ENCODE measurements around the gene TMEM132A. TPM values are rescaled to one million over a fixed set of nuclear protein-coding genes. Genes with fewer than 3 reads are reported as not detected.

The TMEM132A gene
- total RNA-seq, 1 experiment from 2014 or later, result 114 TPM

DNA sequence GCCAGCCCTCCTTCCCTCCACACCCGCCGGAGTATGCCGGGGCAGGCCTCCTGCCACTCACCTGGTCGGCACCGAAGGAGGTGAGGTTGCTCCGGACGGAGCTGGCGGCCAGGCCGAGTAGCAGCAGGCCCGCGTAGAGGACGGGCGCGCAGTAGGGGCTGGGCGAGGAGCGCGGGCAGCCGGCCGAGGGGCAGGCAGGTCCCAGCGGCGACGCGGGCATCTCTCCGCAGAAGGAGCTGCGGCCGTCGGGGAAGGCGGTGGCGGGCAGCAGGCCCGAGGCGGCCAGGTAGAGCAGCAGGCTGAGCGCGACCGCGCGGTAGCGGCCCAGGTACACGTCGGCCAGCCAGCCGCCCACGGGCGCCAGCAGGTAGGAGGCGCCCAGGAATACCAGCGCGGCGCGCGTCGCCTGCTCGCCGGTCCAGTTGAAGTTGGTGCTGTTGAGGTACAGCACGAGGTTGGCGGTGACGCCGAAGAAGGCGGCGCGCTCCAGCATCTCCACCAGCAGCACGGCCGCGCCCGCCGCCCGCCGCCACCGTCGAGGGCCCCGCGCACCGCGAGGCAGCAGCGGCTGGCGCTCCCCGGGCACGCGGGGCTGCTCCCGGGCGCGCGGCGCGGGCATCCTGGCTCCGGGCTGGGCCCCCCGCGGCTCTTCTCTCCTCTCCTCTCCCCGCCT, 26.8 kb downstream of the TMEM132A start (continued):
- TF ChIP-seq TCF7 (CRISPR knock-in tag; IDR thresholded peaks at IDR 0.05; ENCODE audit: low read depth), result 0 out of 2 replicates have a peak, but pooled peaks have one; percentile 32
- TF ChIP-seq, protein P1, sequence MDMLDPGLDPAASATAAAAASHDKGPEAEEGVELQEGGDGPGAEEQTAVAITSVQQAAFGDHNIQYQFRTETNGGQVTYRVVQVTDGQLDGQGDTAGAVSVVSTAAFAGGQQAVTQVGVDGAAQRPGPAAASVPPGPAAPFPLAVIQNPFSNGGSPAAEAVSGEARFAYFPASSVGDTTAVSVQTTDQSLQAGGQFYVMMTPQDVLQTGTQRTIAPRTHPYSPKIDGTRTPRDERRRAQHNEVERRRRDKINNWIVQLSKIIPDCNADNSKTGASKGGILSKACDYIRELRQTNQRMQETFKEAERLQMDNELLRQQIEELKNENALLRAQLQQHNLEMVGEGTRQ (CRISPR knock-in tag; IDR thresholded peaks at IDR 0.05), result 0 out of 2 replicates have a peak, but pooled peaks have one; percentile 29
- TF ChIP-seq CREB1 (CRISPR knock-in tag; IDR thresholded peaks at IDR 0.05), result peak; percentile 72; the same call in 1 of the 2 replicates
- TF ChIP-seq ZNF281 (CRISPR knock-in tag; IDR thresholded peaks at IDR 0.05), result peak; percentile 64; the same call in 1 of the 2 replicates
- peak; percentile 85 for TF ChIP-seq FOXK1 (CRISPR knock-in tag; IDR thresholded peaks at IDR 0.05)
- TF ChIP-seq ZNF317 (CRISPR knock-in tag; IDR thresholded peaks at IDR 0.05; ENCODE audit: borderline replicate concordance, low read depth), result peak; percentile 58; the same call in 1 of the 2 replicates
- TF ChIP-seq E2F5 (CRISPR knock-in tag; IDR thresholded peaks at IDR 0.05), result peak; percentile 27; the same call in 1 of the 2 replicates
- TF ChIP-seq KAT7 (CRISPR knock-in tag; IDR thresholded peaks at IDR 0.05; ENCODE audit: borderline replicate concordance), result 0 out of 2 replicates have a peak, but pooled peaks have one; percentile 46
- no peak for TF ChIP-seq ZNF138 (CRISPR knock-in tag; conservative IDR thresholded peaks at IDR 0.05)
- no peak for TF ChIP-seq RORB (CRISPR knock-in tag; IDR thresholded peaks at IDR 0.05)
- 0 out of 2 replicates have a peak, but pooled peaks have one; percentile 87 for TF ChIP-seq ESRRA (CRISPR knock-in tag; IDR thresholded peaks at IDR 0.05; ENCODE audit: borderline replicate concordance)
- peak; percentile 91 for TF ChIP-seq TEAD1 (CRISPR knock-in tag; IDR thresholded peaks at IDR 0.05)
- peak; percentile 91; the same call in 1 of the 2 replicates for TF ChIP-seq MAX (CRISPR knock-in tag; IDR thresholded peaks at IDR 0.05)
- no peak for TF ChIP-seq ZNF423 (CRISPR knock-in tag; IDR thresholded peaks at IDR 0.05)
- TF ChIP-seq, protein P2, sequence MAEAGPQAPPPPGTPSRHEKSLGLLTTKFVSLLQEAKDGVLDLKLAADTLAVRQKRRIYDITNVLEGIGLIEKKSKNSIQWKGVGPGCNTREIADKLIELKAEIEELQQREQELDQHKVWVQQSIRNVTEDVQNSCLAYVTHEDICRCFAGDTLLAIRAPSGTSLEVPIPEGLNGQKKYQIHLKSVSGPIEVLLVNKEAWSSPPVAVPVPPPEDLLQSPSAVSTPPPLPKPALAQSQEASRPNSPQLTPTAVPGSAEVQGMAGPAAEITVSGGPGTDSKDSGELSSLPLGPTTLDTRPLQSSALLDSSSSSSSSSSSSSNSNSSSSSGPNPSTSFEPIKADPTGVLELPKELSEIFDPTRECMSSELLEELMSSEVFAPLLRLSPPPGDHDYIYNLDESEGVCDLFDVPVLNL (CRISPR knock-in tag; IDR thresholded peaks at IDR 0.05; ENCODE audit: borderline replicate concordance, low read depth), result peak; percentile 13; the same call in 1 of the 2 replicates
- TF ChIP-seq SOX15 (CRISPR knock-in tag; IDR thresholded peaks at IDR 0.05), result no peak
- TF ChIP-seq, protein P3, sequence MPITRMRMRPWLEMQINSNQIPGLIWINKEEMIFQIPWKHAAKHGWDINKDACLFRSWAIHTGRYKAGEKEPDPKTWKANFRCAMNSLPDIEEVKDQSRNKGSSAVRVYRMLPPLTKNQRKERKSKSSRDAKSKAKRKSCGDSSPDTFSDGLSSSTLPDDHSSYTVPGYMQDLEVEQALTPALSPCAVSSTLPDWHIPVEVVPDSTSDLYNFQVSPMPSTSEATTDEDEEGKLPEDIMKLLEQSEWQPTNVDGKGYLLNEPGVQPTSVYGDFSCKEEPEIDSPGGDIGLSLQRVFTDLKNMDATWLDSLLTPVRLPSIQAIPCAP (CRISPR knock-in tag; IDR thresholded peaks at IDR 0.05), result peak; percentile 91
- TF ChIP-seq ZBTB21 (CRISPR knock-in tag; IDR thresholded peaks at IDR 0.05; ENCODE audit: borderline replicate concordance), result peak; percentile 86
- TF ChIP-seq ATF3 (CRISPR knock-in tag; conservative IDR thresholded peaks at IDR 0.05), result no peak
- TF ChIP-seq NR1H2 (CRISPR knock-in tag; IDR thresholded peaks at IDR 0.05), result no peak
- TF ChIP-seq ZNF219 (CRISPR knock-in tag; IDR thresholded peaks at IDR 0.05; ENCODE audit: borderline replicate concordance), result no peak
- TF ChIP-seq MYBL2 (CRISPR knock-in tag; IDR thresholded peaks at IDR 0.05), result peak; percentile 68; the same call in 1 of the 2 replicates
- TF ChIP-seq, protein P4, sequence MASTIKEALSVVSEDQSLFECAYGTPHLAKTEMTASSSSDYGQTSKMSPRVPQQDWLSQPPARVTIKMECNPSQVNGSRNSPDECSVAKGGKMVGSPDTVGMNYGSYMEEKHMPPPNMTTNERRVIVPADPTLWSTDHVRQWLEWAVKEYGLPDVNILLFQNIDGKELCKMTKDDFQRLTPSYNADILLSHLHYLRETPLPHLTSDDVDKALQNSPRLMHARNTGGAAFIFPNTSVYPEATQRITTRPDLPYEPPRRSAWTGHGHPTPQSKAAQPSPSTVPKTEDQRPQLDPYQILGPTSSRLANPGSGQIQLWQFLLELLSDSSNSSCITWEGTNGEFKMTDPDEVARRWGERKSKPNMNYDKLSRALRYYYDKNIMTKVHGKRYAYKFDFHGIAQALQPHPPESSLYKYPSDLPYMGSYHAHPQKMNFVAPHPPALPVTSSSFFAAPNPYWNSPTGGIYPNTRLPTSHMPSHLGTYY (CRISPR knock-in tag; IDR thresholded peaks at IDR 0.05), result no peak
- peak; percentile 71; the same call in 1 of the 2 replicates for TF ChIP-seq CREM (CRISPR knock-in tag; IDR thresholded peaks at IDR 0.05)
- no peak for TF ChIP-seq SP1 (CRISPR knock-in tag; conservative IDR thresholded peaks at IDR 0.05)
- no peak for TF ChIP-seq ZNF263 (CRISPR knock-in tag; IDR thresholded peaks at IDR 0.05; ENCODE audit: low read depth)
- TF ChIP-seq NFE2L1 (CRISPR knock-in tag; IDR thresholded peaks at IDR 0.05), result 0 out of 2 replicates have a peak, but pooled peaks have one; percentile 76
- no peak for TF ChIP-seq ZNF121 (CRISPR knock-in tag; IDR thresholded peaks at IDR 0.05)
- no peak for TF ChIP-seq ATF2 (CRISPR knock-in tag; IDR thresholded peaks at IDR 0.05; ENCODE audit: borderline replicate concordance, low read depth)
